HG02623 (cell line): ENCODE results near the gene CWH43.
"Not testable (repeated sequence)": the region's sequence is repeated elsewhere in the genome, so short reads cannot be mapped to it uniquely, and the experiment has no call there.

ENCODE experiments used
- ATAC-seq: cut with Tn5 transposase; IDR thresholded peaks from one replicate; pipeline ENCODE4 v1.9.1; 2021; ENCODE audit warnings: moderate library complexity; ENCODE audit not compliant: unreplicated experiment

The CWH43 gene

GRCh38 chr4:48985976-48986653 lies at the start of gene CWH43:
TSS of gene CWH43 (plus strand) at chr4:48986275. CDS start at chr4:48986430, 155 bp downstream.
- no peak for ATAC-seq

GRCh38 chr4:48937033-48937432 lies 49.0 kb upstream of the CWH43 start:
- ATAC-seq = no peak

GRCh38 chr4:48938831-48939230 lies 47.2 kb upstream of the CWH43 start:
- ATAC-seq = no peak

- ATAC-seq = no peak
Observed at GRCh38 chr4:48939785-48940184, 46.3 kb upstream of the CWH43 start.

GRCh38 chr4:48943387-48943786 lies 42.7 kb upstream of the CWH43 start:
- ATAC-seq = no peak

GRCh38 chr4:48944252-48944651 lies 41.8 kb upstream of the CWH43 start:
- ATAC-seq = no peak

- no peak for ATAC-seq
Observed at GRCh38 chr4:48944756-48945241, 41.3 kb upstream of the CWH43 start.

GRCh38 chr4:48945981-48946380 lies 40.1 kb upstream of the CWH43 start:
- no peak for ATAC-seq

GRCh38 chr4:48947731-48948130 lies 38.3 kb upstream of the CWH43 start:
- no peak for ATAC-seq

GRCh38 chr4:48949086-48949485 lies 37.0 kb upstream of the CWH43 start:
- no peak for ATAC-seq

GRCh38 chr4:48949518-48950219 lies 36.4 kb upstream of the CWH43 start:
- no peak for ATAC-seq

- no peak for ATAC-seq
Observed at GRCh38 chr4:48954314-48954713, 31.8 kb upstream of the CWH43 start.

GRCh38 chr4:48957366-48957765 lies 28.7 kb upstream of the CWH43 start:
- not testable (repeated sequence) for ATAC-seq

GRCh38 chr4:48958582-48958981 lies 27.5 kb upstream of the CWH43 start:
- no peak for ATAC-seq

GRCh38 chr4:48960988-48961635 lies 25.0 kb upstream of the CWH43 start:
- no peak for ATAC-seq

- ATAC-seq = no peak
Observed at GRCh38 chr4:48962636-48963035, 23.4 kb upstream of the CWH43 start.

GRCh38 chr4:48963042-48963679 lies 22.9 kb upstream of the CWH43 start:
- ATAC-seq = peak; percentile 77

- no peak for ATAC-seq
Observed at GRCh38 chr4:48967101-48967500, 19.0 kb upstream of the CWH43 start.

- no peak for ATAC-seq
Observed at GRCh38 chr4:48967631-48968030, 18.4 kb upstream of the CWH43 start.

- ATAC-seq = no peak
Observed at GRCh38 chr4:48968814-48969213, 17.3 kb upstream of the CWH43 start.

- no peak for ATAC-seq
Observed at GRCh38 chr4:48970471-48970921, 15.6 kb upstream of the CWH43 start.
